Measurements from ENCODE around the gene SULT2B1. TPM values are rescaled to one million over a fixed set of nuclear protein-coding genes. Genes with fewer than 3 reads are reported as not detected.
"Not testable (repeated sequence)": the region's sequence is repeated elsewhere in the genome, so short reads cannot be mapped to it uniquely, and the experiment has no call there.

The SULT2B1 gene
- total RNA-seq, 4 donors from 2014 or later, result not detected

DNA sequence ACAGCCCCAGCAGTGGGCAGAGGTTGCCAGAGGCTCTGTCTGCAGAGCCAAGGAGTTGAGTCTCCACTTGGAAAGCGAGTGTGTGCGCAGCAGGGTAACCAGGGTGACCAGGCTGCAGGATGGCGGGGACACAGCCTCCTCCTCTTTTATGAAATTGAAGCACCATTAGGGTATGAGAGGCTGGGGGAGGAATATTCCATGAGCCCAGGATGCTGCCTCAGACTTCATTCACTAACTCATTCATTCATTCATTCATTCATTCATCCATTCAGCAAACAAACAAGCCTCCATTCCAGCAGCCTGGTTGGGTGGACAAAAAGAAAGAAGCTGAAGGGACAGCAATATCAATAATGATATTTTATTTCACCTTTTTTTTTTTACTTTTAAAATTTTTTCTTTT lies 33.8 kb upstream of the SULT2B1 start:
- H3K27me3 ChIP-seq, result peaks cover 0 to 32% of the 10 kb centered on the region in 2 donors
- 66 to 75% methylated on average over 3 of the region's 3 CpGs for WGBS, 2 donors
- H3K27ac ChIP-seq, result no peak overlapping the region
- H3K4me1 ChIP-seq, result peaks cover 0 to 8% (median 3%) of the 10 kb centered on the region in 4 donors
- H3K36me3 ChIP-seq, result no peaks in the 10 kb centered on the region
- TF ChIP-seq POLR2A (IDR thresholded peaks at IDR 0.05), result no peak
- TF ChIP-seq, protein P1, sequence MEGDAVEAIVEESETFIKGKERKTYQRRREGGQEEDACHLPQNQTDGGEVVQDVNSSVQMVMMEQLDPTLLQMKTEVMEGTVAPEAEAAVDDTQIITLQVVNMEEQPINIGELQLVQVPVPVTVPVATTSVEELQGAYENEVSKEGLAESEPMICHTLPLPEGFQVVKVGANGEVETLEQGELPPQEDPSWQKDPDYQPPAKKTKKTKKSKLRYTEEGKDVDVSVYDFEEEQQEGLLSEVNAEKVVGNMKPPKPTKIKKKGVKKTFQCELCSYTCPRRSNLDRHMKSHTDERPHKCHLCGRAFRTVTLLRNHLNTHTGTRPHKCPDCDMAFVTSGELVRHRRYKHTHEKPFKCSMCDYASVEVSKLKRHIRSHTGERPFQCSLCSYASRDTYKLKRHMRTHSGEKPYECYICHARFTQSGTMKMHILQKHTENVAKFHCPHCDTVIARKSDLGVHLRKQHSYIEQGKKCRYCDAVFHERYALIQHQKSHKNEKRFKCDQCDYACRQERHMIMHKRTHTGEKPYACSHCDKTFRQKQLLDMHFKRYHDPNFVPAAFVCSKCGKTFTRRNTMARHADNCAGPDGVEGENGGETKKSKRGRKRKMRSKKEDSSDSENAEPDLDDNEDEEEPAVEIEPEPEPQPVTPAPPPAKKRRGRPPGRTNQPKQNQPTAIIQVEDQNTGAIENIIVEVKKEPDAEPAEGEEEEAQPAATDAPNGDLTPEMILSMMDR (IDR thresholded peaks at IDR 0.05), result no peak
- no peak for TF ChIP-seq EP300 (IDR thresholded peaks at IDR 0.05)
- DNase-seq (ENCODE audit: low spot score in 2 of 2), result no peak
- H3K4me3 ChIP-seq, result no peak overlapping the region
- no peaks in the 10 kb centered on the region for H3K9me3 ChIP-seq

DNA sequence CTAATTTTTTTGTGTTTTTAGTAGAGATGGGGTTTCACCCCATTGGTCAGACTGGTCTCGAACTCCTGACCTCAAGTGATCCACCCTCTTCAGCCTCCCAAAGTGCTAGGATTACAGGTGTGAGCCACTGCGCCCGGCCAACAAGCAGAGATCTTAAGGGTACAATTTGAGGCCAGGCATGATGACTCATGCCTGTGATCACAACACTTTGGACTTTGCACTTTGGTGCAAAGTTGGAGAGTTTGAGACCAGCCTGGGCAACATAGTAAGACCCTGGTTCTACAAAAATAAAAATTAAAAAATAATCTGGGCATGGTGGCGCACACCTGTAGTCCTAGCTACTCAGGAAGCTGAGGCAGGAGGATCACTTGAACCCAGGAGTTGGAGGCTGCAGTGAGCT lies 32.5 kb upstream of the SULT2B1 start:
- DNase-seq (ENCODE audit: low spot score in 2 of 2), result not testable (repeated sequence)

DNA sequence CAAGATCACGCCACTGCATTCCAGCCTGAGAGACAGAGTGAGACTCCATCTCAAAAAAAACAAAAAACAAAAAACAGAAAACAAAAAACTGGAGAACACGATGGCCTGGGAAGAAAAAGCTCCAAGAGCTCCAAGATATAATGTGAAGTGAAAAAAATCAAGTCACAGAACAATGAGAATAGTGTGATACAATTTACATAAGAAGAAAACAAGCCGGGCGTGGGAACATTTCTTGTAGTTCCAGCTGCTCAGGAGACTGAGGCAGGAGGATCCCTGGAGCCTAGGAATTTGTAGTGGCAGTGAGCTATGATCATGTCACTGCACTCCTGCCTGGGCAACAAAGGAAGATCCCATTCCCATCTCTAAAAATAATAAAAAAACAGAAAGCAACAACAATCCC lies 31.8 kb upstream of the SULT2B1 start:
- Histone ChIP-seq H3K36me3 (no peaks in the 10 kb centered on the region), H3K27me3 (peaks cover 0 to 29% of the 10 kb centered on the region in 2 donors), H3K9me3 (peaks cover 0 to 14% (median 7%) of the 10 kb centered on the region in 4 donors), H3K27ac (no peak overlapping the region), H3K4me3 (no peak overlapping the region), H3K4me1 (no peaks in the 10 kb centered on the region)
- TF ChIP-seq, protein P1 (IDR thresholded peaks at IDR 0.05), result no peak
- TF ChIP-seq EP300 (IDR thresholded peaks at IDR 0.05) (no peak), POLR2A (IDR thresholded peaks at IDR 0.05) (no peak)
- 33 to 43% methylated on average over 4 of the region's 4 CpGs for WGBS, 2 donors
- no peak for DNase-seq (ENCODE audit: low spot score in 2 of 2)

More for the DNA sequence above, 32.5 kb upstream of the SULT2B1 start:
- 86 to 87% methylated on average over 4 of the region's 4 CpGs for WGBS, 2 donors
- H3K27ac ChIP-seq, H3K9me3 ChIP-seq, H3K4me1 ChIP-seq, H3K36me3 ChIP-seq, H3K4me3 ChIP-seq: not testable (repeated sequence)
- peaks cover 0 to 24% of the 10 kb centered on the region in 2 donors for H3K27me3 ChIP-seq

DNA sequence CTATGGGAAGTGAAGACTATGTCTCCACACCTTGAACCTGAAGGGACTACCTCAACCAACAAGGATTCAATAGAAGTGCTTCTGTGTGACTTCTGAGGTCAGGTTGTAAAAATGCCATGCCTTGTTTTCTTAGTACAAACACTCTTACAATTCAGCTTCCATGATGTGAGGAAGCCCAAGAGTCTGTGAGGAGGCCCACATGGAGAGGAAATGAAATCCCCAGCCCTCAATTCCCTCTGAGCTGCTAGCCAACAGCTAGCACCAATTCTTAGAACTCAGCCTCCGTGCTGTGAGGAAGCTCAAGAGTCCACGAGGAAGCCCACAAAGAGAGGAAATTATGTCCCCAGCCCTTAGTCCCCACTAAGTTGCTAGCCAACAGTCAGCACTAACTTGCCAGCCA lies 27.8 kb upstream of the SULT2B1 start:
- H3K4me3 ChIP-seq, result no peak overlapping the region
- H3K36me3 ChIP-seq, result no peaks in the 10 kb centered on the region
- no peak overlapping the region for H3K27ac ChIP-seq
- TF ChIP-seq EP300 (IDR thresholded peaks at IDR 0.05), result no peak
- TF ChIP-seq, protein P1 (IDR thresholded peaks at IDR 0.05), result no peak
- TF ChIP-seq POLR2A (IDR thresholded peaks at IDR 0.05), result no peak
- H3K4me1 ChIP-seq, result no peaks in the 10 kb centered on the region
- peaks cover 0 to 29% of the 10 kb centered on the region in 2 donors for H3K27me3 ChIP-seq
- DNase-seq (ENCODE audit: low spot score in 2 of 2), result no peak
- H3K9me3 ChIP-seq, result peaks cover 0 to 55% (median 14%) of the 10 kb centered on the region in 4 donors
- 78 to 80% methylated on average over 2 of the region's 2 CpGs for WGBS, 2 donors

DNA sequence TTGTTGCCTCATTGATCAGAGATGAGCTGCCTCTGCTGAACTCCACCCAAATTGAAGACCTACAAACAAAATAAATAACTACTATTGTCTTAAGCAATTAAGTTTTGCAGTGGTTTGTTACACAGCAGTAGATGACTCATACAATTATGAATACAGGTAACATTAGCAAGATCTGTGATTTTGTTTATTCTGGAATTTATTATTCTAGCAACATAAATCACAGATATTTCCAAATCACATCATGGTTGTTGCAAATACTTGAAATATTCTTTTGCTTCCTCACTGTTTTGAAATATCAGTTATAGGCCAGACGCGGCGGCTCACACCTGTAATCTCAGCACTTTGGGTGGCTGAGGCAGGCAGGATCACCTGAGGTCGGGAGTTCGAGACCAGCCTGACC lies 27.2 kb upstream of the SULT2B1 start:
- Histone ChIP-seq H3K4me3 (no peak overlapping the region), H3K27ac (no peak overlapping the region), H3K27me3 (peaks cover 0 to 31% of the 10 kb centered on the region in 2 donors), H3K9me3 (peaks cover 0 to 60% (median 15%) of the 10 kb centered on the region in 4 donors), H3K4me1 (no peaks in the 10 kb centered on the region), H3K36me3 (no peaks in the 10 kb centered on the region)
- DNase-seq (ENCODE audit: low spot score in 2 of 2), result no peak
- WGBS, 2 donors, result 96 to 97% methylated on average over 5 of the region's 5 CpGs
- TF ChIP-seq EP300 (IDR thresholded peaks at IDR 0.05) (no peak), POLR2A (IDR thresholded peaks at IDR 0.05) (no peak)
- TF ChIP-seq, protein P1 (IDR thresholded peaks at IDR 0.05), result no peak

DNA sequence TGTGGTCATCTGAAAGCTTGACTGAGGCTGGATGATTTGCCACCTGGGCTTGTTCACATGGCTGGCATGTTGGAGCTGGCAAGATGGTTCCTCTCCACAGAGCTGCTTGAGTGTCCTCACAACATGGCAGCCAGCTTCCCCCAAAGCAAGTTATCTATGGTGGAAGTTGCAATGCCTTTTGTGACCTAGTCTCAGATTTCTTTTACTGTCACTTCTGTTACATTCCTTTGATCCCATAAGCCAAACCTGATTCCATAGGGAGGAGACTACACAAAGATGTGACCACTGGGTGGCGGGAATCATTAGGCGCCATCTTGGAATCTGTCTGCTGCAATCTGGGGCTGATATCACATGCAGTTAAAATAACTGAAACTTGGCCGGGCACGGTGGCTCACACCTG lies 22.8 kb upstream of the SULT2B1 start:
- Histone ChIP-seq H3K27ac (no peak overlapping the region), H3K27me3 (peaks cover 0 to 23% of the 10 kb centered on the region in 2 donors), H3K4me1 (no peaks in the 10 kb centered on the region), H3K36me3 (no peaks in the 10 kb centered on the region), H3K9me3 (peaks cover 0 to 59% (median 14%) of the 10 kb centered on the region in 4 donors), H3K4me3 (no peak overlapping the region)
- TF ChIP-seq POLR2A (IDR thresholded peaks at IDR 0.05) (no peak), EP300 (IDR thresholded peaks at IDR 0.05) (no peak)
- TF ChIP-seq, protein P1 (IDR thresholded peaks at IDR 0.05), result no peak
- WGBS, 2 donors, result 93 to 95% methylated on average over 4 of the region's 4 CpGs
- DNase-seq (ENCODE audit: low spot score in 2 of 2), result no peak
